H54 (cell line): ENCODE data around the gene CEP112.
"Not testable (repeated sequence)": the region's sequence is repeated elsewhere in the genome, so short reads cannot be mapped to it uniquely, and the experiment has no call there.

Experiments
- DNase-seq: peaks from one replicate; pipeline ENCODE4 v3.0.0; 2011; ENCODE audit warnings: low spot score, mixed read lengths; ENCODE audit not compliant: insufficient read length
- FAIRE-seq: peaks from 3 replicates; lab custom pipeline; 2011; peaks lifted over from hg19 to GRCh38; lab: Jason Lieb, UNC
- POLR2A ChIP-seq: IDR thresholded peaks from 2 replicates; pipeline ENCODE4 v1.6.1; 2011; ENCODE audit warnings: low read depth, mild to moderate bottlenecking, low read length

Gene CEP112

GRCh38 chr17:66114609-66115008 is 77.3 kb downstream of the CEP112 start:
- no peak for TF ChIP-seq POLR2A
- FAIRE-seq (no peak), DNase-seq (no peak)

- DNase-seq: no peak
- no peak for FAIRE-seq
- no peak for TF ChIP-seq POLR2A
Observed at GRCh38 chr17:66107731-66108130, 84.2 kb downstream of the CEP112 start.

- FAIRE-seq: peak; percentile 74
- TF ChIP-seq POLR2A: no peak
- DNase-seq: no peak
Observed at GRCh38 chr17:66098040-66098439, 93.9 kb downstream of the CEP112 start.

GRCh38 chr17:66094727-66095126 is 97.2 kb downstream of the CEP112 start:
- TF ChIP-seq POLR2A: no peak
- DNase-seq: no peak
- peak; percentile 11 for FAIRE-seq

GRCh38 chr17:66091445-66092080 is 100.4 kb downstream of the CEP112 start:
- DNase-seq (no peak), FAIRE-seq (peak; percentile 61)
- TF ChIP-seq POLR2A: no peak

GRCh38 chr17:66089764-66090163 is 102.2 kb downstream of the CEP112 start:
- DNase-seq: no peak
- FAIRE-seq: peak; percentile 23
- TF ChIP-seq POLR2A: no peak

- no peak for DNase-seq
- no peak for TF ChIP-seq POLR2A
- no peak for FAIRE-seq
Observed at GRCh38 chr17:66088173-66088572, 103.8 kb downstream of the CEP112 start.

- TF ChIP-seq POLR2A: no peak
- no peak for FAIRE-seq
- DNase-seq: no peak
Observed at GRCh38 chr17:66087073-66087472, 104.9 kb downstream of the CEP112 start.

- DNase-seq (no peak), FAIRE-seq (no peak)
- TF ChIP-seq POLR2A: no peak
Observed at GRCh38 chr17:66085221-66085620, 106.7 kb downstream of the CEP112 start.

GRCh38 chr17:66080670-66081069 is 111.3 kb downstream of the CEP112 start:
- FAIRE-seq, DNase-seq: not testable (repeated sequence)

GRCh38 chr17:66076546-66077190 is 115.3 kb downstream of the CEP112 start:
- DNase-seq (no peak), FAIRE-seq (no peak)
- no peak for TF ChIP-seq POLR2A

GRCh38 chr17:66073384-66073783 is 118.5 kb downstream of the CEP112 start:
- FAIRE-seq (peak; percentile 6), DNase-seq (no peak)
- TF ChIP-seq POLR2A: no peak

- TF ChIP-seq POLR2A: no peak
- DNase-seq: no peak
- no peak for FAIRE-seq
Observed at GRCh38 chr17:66063686-66064085, 128.2 kb downstream of the CEP112 start.

GRCh38 chr17:66056148-66056547 is 135.8 kb downstream of the CEP112 start:
- FAIRE-seq: no peak
- TF ChIP-seq POLR2A: no peak
- DNase-seq: no peak

- TF ChIP-seq POLR2A: no peak
- no peak for FAIRE-seq
- no peak for DNase-seq
Observed at GRCh38 chr17:66054242-66054641, 137.7 kb downstream of the CEP112 start.

- no peak for DNase-seq
- no peak for TF ChIP-seq POLR2A
- no peak for FAIRE-seq
Observed at GRCh38 chr17:66044083-66044482, 147.8 kb downstream of the CEP112 start.
